Stomach (tissue), 4 donors: ENCODE results near the gene PLCH2.

ENCODE experiments used
- EP300 ChIP-seq: sonication (generic); formaldehyde crosslinking; IDR thresholded peaks from one replicate; pipeline ENCODE4 v1.6.1; 2017; ENCODE audit warnings: antibody characterized with exemption
- POLR2A ChIP-seq, 4 donors: fragments of 450-650 bp; IDR thresholded peaks; one replicate each; pipeline ENCODE4 v1.6.1; 2016; ENCODE audit warnings: antibody characterized with exemption in 4 of 4, control low read depth in 2 of 4, mild to moderate bottlenecking in 1 of 4, moderate library complexity in 1 of 4
- TF ChIP-seq, protein P1 (sequence below), 7 experiments: fragments of 450-650 bp in 4 of 7; fragments of 200-600 bp in 3 of 7; sonication (generic) in 3 of 7; IDR thresholded peaks; one replicate each; pipeline ENCODE4 v1.5.1; 2016 to 2019; ENCODE audit warnings: antibody characterized with exemption in 7 of 7, control low read depth in 2 of 7, mild to moderate bottlenecking in 1 of 7

DNA sequence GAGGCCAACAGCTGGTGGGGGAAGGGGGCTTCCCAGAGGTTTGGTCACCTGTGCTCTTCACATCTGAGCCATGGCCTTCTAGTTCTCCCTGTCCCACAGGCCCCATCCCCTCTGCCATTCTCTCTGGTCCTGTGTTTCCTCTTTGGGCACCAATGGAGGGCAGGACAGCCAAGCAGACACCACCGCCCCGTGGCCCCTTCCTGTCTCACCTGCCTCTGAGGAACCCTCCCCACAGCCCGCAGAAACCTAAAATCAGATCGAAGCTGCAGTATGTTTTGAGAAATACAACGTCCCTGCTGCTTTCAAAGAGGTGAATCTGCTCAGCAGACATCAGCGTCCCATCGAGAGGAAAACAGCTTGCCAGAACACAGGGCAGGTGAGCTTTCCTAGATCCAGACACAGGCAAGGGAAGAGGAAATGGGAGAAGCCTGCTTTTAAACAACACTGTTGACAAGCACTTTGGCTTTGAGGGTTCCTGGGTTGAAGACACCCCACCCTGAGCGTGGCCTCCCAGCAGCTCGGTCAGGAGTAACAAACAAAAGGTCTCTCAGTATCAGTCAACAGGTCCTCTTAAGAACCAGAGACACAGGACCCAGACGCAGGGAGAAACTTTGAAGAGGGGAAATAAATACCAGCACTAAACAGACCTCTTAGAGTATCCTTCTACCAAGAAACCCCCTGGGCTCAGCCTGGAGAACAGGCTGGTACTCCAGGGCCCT, 48.0 kb downstream of the PLCH2 start:
- TF ChIP-seq, protein P1, sequence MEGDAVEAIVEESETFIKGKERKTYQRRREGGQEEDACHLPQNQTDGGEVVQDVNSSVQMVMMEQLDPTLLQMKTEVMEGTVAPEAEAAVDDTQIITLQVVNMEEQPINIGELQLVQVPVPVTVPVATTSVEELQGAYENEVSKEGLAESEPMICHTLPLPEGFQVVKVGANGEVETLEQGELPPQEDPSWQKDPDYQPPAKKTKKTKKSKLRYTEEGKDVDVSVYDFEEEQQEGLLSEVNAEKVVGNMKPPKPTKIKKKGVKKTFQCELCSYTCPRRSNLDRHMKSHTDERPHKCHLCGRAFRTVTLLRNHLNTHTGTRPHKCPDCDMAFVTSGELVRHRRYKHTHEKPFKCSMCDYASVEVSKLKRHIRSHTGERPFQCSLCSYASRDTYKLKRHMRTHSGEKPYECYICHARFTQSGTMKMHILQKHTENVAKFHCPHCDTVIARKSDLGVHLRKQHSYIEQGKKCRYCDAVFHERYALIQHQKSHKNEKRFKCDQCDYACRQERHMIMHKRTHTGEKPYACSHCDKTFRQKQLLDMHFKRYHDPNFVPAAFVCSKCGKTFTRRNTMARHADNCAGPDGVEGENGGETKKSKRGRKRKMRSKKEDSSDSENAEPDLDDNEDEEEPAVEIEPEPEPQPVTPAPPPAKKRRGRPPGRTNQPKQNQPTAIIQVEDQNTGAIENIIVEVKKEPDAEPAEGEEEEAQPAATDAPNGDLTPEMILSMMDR (IDR thresholded peaks at IDR 0.05), result no peak
- TF ChIP-seq POLR2A (IDR thresholded peaks at IDR 0.05) (no peak), EP300 (no peak)
